ENCODE measurements around the gene INVS.
"Not testable (repeated sequence)": the region's sequence is repeated elsewhere in the genome, so short reads cannot be mapped to it uniquely, and the experiment has no call there.

The INVS gene

GRCh38 chr9:100083448-100084127 is 15.5 kb upstream of the INVS start:
- DNase-seq (ENCODE audit: low read depth in 2 of 2): no peak

- DNase-seq (ENCODE audit: low read depth in 2 of 2): no peak
Observed at GRCh38 chr9:100084128-100084453, 15.0 kb upstream of the INVS start.

GRCh38 chr9:100084734-100085133 is 14.3 kb upstream of the INVS start:
- no peak for DNase-seq (ENCODE audit: low read depth in 2 of 2)

- no peak for DNase-seq (ENCODE audit: low read depth in 2 of 2)
Observed at GRCh38 chr9:100086097-100086635, 12.9 kb upstream of the INVS start.

GRCh38 chr9:100087218-100087617 is 11.8 kb upstream of the INVS start:
- no peak for DNase-seq (ENCODE audit: low read depth in 2 of 2)

- no peak for DNase-seq (ENCODE audit: low read depth in 2 of 2)
Observed at GRCh38 chr9:100088202-100088601, 10.8 kb upstream of the INVS start.

- DNase-seq (ENCODE audit: low read depth in 2 of 2): no peak
Observed at GRCh38 chr9:100090880-100091279, 8.2 kb upstream of the INVS start.

GRCh38 chr9:100091650-100092049 is 7.4 kb upstream of the INVS start:
- no peak for DNase-seq (ENCODE audit: low read depth in 2 of 2)

GRCh38 chr9:100092066-100092465 is 7.0 kb upstream of the INVS start:
- DNase-seq (ENCODE audit: low read depth in 2 of 2): no peak

GRCh38 chr9:100094411-100094810 is 4.6 kb upstream of the INVS start:
- not testable (repeated sequence) for DNase-seq (ENCODE audit: low read depth in 2 of 2)

GRCh38 chr9:100096378-100096916 is 2.6 kb upstream of the INVS start:
- DNase-seq (ENCODE audit: low read depth in 2 of 2): no peak

- DNase-seq (ENCODE audit: low read depth in 2 of 2): no peak
Observed at GRCh38 chr9:100098046-100098886, 777 bp upstream of the INVS start.

GRCh38 chr9:100099722-100100042 is 639 bp downstream of the INVS start:
- no peak for DNase-seq (ENCODE audit: low read depth in 2 of 2)

- no peak for DNase-seq (ENCODE audit: low read depth in 2 of 2)
Observed at GRCh38 chr9:100100146-100100667, 1.2 kb downstream of the INVS start.

GRCh38 chr9:100101608-100102007 is 2.6 kb downstream of the INVS start:
- no peak for DNase-seq (ENCODE audit: low read depth in 2 of 2)

- DNase-seq (ENCODE audit: low read depth in 2 of 2): no peak
Observed at GRCh38 chr9:100104314-100104713, 5.3 kb downstream of the INVS start.

- no peak for DNase-seq (ENCODE audit: low read depth in 2 of 2)
Observed at GRCh38 chr9:100105861-100106260, 6.8 kb downstream of the INVS start.

- DNase-seq (ENCODE audit: low read depth in 2 of 2): no peak
Observed at GRCh38 chr9:100106616-100107015, 7.6 kb downstream of the INVS start.

GRCh38 chr9:100108559-100108958 is 9.5 kb downstream of the INVS start:
- no peak for DNase-seq (ENCODE audit: low read depth in 2 of 2)

GRCh38 chr9:100111235-100111634 is 12.2 kb downstream of the INVS start:
- no peak for DNase-seq (ENCODE audit: low read depth in 2 of 2)

GRCh38 chr9:100112677-100113336 is 13.8 kb downstream of the INVS start:
- DNase-seq (ENCODE audit: low read depth in 2 of 2): no peak

GRCh38 chr9:100117316-100117715 is 18.3 kb downstream of the INVS start:
- no peak for DNase-seq (ENCODE audit: low read depth in 2 of 2)

Measured in stimulated activated CD8-positive, alpha-beta memory T cell treated with anti-CD3 and anti-CD28 coated beads, Interleukin-7, amount 100 ng/mL, for 1 hour (primary cell).